K562 (cell line): Measurements from ENCODE around the gene CIAO1. TPM values are rescaled to one million over a fixed set of nuclear protein-coding genes. Genes with fewer than 3 reads are reported as not detected.

Source experiments
- ATAC-seq: fragments of 200-7000 bp; cut with Tn5 transposase; 3 replicates; pipeline ENCODE4 v1.9.1; 2020; ENCODE audit warnings: moderate library complexity
- BruUV-seq: library from RNA; stranded (reverse); fragments of 400-500 nt; replicated peaks from 2 replicates; lab custom pipeline; 2021; lab: Mats Ljungman, UMichigan
- CTCF ChIA-PET: fragments of 300-600 bp; formaldehyde crosslinking; extraction: SDS; loops from one replicate; lab custom pipeline; 2021; ENCODE audit warnings: low intra/inter-chr PET ratio; lab: Yijun Ruan, JAX
- POLR2A ChIA-PET: fragments of 300-600, 350-650 bp; sonication (Branson Sonifier 250); formaldehyde crosslinking; extraction: SDS; loops from one replicate; lab custom pipeline; 2021; ENCODE audit warnings: antibody characterized with exemption, inconsistent platforms; lab: Yijun Ruan, JAX
- DNase-seq, 4 experiments: peaks; one replicate each; pipeline versions ENCODE4 v3.0.0 to v3.0.0-alpha.2; 2011 to 2018; ENCODE audit warnings: low spot score in 3 of 4, mixed read lengths in 3 of 4; ENCODE audit errors: extremely low read depth in 1 of 4
- FAIRE-seq: peaks from 2 replicates; lab custom pipeline; 2011; peaks lifted over from hg19 to GRCh38; lab: Jason Lieb, UNC
- H2AFZ ChIP-seq: 2 replicates; pipeline ENCODE4 v1.6.0; 2011; ENCODE audit warnings: low read depth, low read length, control low read depth, inconsistent platforms
- H3K27ac ChIP-seq: fragments of 200-600 bp; 3 replicates; pipeline ENCODE4 v1.8.0; 2011; ENCODE audit warnings: low read depth, mild to moderate bottlenecking, control low read depth, inconsistent platforms, low read length, moderate library complexity, mixed read lengths; ENCODE audit errors: extremely low read depth
- H3K27me3 ChIP-seq, 2 experiments: fragments of 300-600 bp in 1 of 2; 2 replicates in 1 of 2; 3 replicates in 1 of 2; pipeline versions ENCODE4 v1.6.0 to v1.8.0; 2011; ENCODE audit warnings: inconsistent platforms in 2 of 2, low read length in 2 of 2, mild to moderate bottlenecking in 1 of 2, mixed read lengths in 1 of 2, moderate library complexity in 1 of 2; ENCODE audit not compliant: control insufficient read depth in 2 of 2, insufficient read depth in 2 of 2
- H3K36me3 ChIP-seq: fragments of 300-600 bp; 3 replicates; pipeline ENCODE4 v1.8.0; 2011; ENCODE audit warnings: mild to moderate bottlenecking, low read length, inconsistent platforms; ENCODE audit not compliant: control insufficient read depth, insufficient read depth
- H3K4me1 ChIP-seq, 2 experiments: fragments of 200-600 bp in 1 of 2; replicated peaks in 1 of 2; 2 replicates in 1 of 2; 3 replicates in 1 of 2; pipeline versions ENCODE4 v1.5.1 to v1.8.0; 2011; ENCODE audit warnings: inconsistent platforms in 2 of 2, low read length in 2 of 2, mild to moderate bottlenecking in 1 of 2, mixed read lengths in 1 of 2, moderate library complexity in 1 of 2; ENCODE audit not compliant: control insufficient read depth in 2 of 2, insufficient read depth in 2 of 2
- H3K4me2 ChIP-seq: 2 replicates; pipeline ENCODE4 v1.6.1; 2011; ENCODE audit warnings: low read length, control low read depth, inconsistent platforms, mixed read lengths; ENCODE audit not compliant: insufficient read depth
- H3K4me3 ChIP-seq: fragments of 200-600 bp; sonication (generic), shearing (Covaris generic); 2 replicates; pipeline ENCODE4 v1.5.1; 2016; ENCODE audit warnings: control low read depth, inconsistent platforms
- H3K79me2 ChIP-seq: fragments of 200-600 bp; 3 replicates; pipeline ENCODE4 v1.8.0; 2011; ENCODE audit warnings: low read length, inconsistent platforms; ENCODE audit not compliant: control insufficient read depth, insufficient read depth
- H3K9ac ChIP-seq, 2 experiments: 2 replicates each; pipeline versions ENCODE4 v1.6.0 to v1.6.1; 2011; ENCODE audit warnings: low read depth in 2 of 2, low read length in 2 of 2, control low read depth in 1 of 2, inconsistent platforms in 1 of 2, mild to moderate bottlenecking in 1 of 2, mixed read lengths in 1 of 2; ENCODE audit not compliant: insufficient read depth in 1 of 2
- H3K9me1 ChIP-seq: one replicate; pipeline ENCODE4 v1.6.0; 2011; ENCODE audit warnings: inconsistent platforms, mild to moderate bottlenecking, low read length, moderate library complexity; ENCODE audit not compliant: control insufficient read depth, insufficient read depth
- H3K9me3 ChIP-seq: replicated peaks from 2 replicates; pipeline ENCODE4 v1.5.1; 2011; ENCODE audit warnings: low read depth, low read length, inconsistent platforms; ENCODE audit not compliant: control insufficient read depth, insufficient read depth
- H4K20me1 ChIP-seq: replicated peaks from 2 replicates; pipeline ENCODE4 v1.6.1; 2011; ENCODE audit warnings: low read length, inconsistent platforms, mixed read lengths; ENCODE audit not compliant: control insufficient read depth, insufficient read depth
- CTCF ChIP-seq, 3 experiments: IDR thresholded peaks in 2 of 3; conservative IDR thresholded peaks in 1 of 3; 2 replicates each; pipeline ENCODE4 v1.5.1; 2011 to 2012; ENCODE audit warnings: low read length in 3 of 3, mild to moderate bottlenecking in 3 of 3, control low read depth in 2 of 3, improper control_type of control experiment in 1 of 3, inconsistent platforms in 1 of 3, low read depth in 1 of 3, mixed read lengths in 1 of 3, moderate library complexity in 1 of 3; ENCODE audit not compliant: insufficient read depth in 2 of 3
- HLTF ChIP-seq: fragments of 450-650 bp; IDR thresholded peaks from 2 replicates; pipeline ENCODE4 v1.6.1; 2016
- ZBTB11 ChIP-seq, 3 experiments: fragments of 200-800 bp in 1 of 3; fragments of 250-450 bp in 1 of 3; fragments of 450-650 bp in 1 of 3; sonication (Bioruptor Pico) in 1 of 3; sonication (Bioruptor generic) in 1 of 3; formaldehyde crosslinking in 1 of 3; IDR thresholded peaks; 2 replicates each; pipeline versions ENCODE4 v1.6.1 to v1.8.0; 2016 to 2022; ENCODE audit warnings: mild to moderate bottlenecking in 2 of 3, missing genetic modification characterization in 2 of 3, missing compliant biosample characterization in 1 of 3, moderate library complexity in 1 of 3
- ZNF316 ChIP-seq: fragments of 450-650 bp; IDR thresholded peaks from 2 replicates; pipeline ENCODE4 v1.6.1; 2016
- WGBS: fragments of 100-300 bp; shearing (Covaris generic); methylation state at CpG from one replicate; pipeline ENCODE4 v1.1.6; 2016; ENCODE audit warnings: low coverage, mixed read lengths; ENCODE audit not compliant: insufficient coverage; ENCODE audit errors: missing lambda C conversion rate; 5-methylcytosine and 5-hydroxymethylcytosine counted together
- in situ Hi-C: fragments of 300-500 bp; cut with MboI; formaldehyde crosslinking; loops from 4 replicates; pipeline ENCODE4 v1.15.0; 2018; ENCODE audit warnings: inconsistent platforms, mixed read lengths
- intact Hi-C: fragments of 100-400 bp; cut with micrococcal nuclease; formaldehyde crosslinking; loops from 2 replicates; pipeline ENCODE4 v1.14.2; 2022
- polyA plus RNA-seq, 8 experiments: library from polyadenylated mRNA; depleted of rRNA in 4 of 8; stranded (reverse) in 5 of 8; unstranded in 3 of 8; fragments of >200 nt; fragmentation: Nextera tagmentation in 2 of 8; fragmentation: Illumina TruSeq in 1 of 8; extraction: Ambion mirVana in 2 of 8; extraction: Trizol in 1 of 8; gene quantifications; 2 replicates each; pipeline versions ENCODE4 v1.2.1 to v1.2.3, GENCODE V29; 2011 to 2014; ENCODE audit warnings: inconsistent platforms in 1 of 8, missing spikeins in 1 of 8
- total RNA-seq, 7 experiments: library from RNA; depleted of rRNA in 6 of 7; stranded (reverse); fragments of >200 nt in 6 of 7; fragmentation: Illumina TruSeq in 2 of 7; extraction: Trizol in 2 of 7; gene quantifications; 2 replicates each; pipeline versions ENCODE4 v1.2.1 to v1.2.3, GENCODE V29; 2011 to 2021; ENCODE audit warnings: low replicate concordance in 1 of 7

CIAO1 gene
- total and polyA plus RNA-seq, 9 of the 15 experiments (the other 6 are each of a cell fraction or from before 2014, with no cell fraction given): 11.4 to 156 (median 92.8) TPM

- in situ Hi-C loops: no loop called here
- H3K4me1 ChIP-seq: no peaks in the 10 kb centered on the region
- intact Hi-C loops: no loop called here
- WGBS: 72% methylated on average over 6 of the region's 6 CpGs
- peaks cover 3% of the 10 kb centered on the region; the same call in 1 of the 3 replicates for H3K36me3 ChIP-seq
- no peaks in the 10 kb centered on the region for H3K79me2 ChIP-seq
- H3K9me3 ChIP-seq: no peaks in the 10 kb centered on the region
- H4K20me1 ChIP-seq: no peaks in the 10 kb centered on the region
- peaks cover 3% of the 10 kb centered on the region for H3K9me1 ChIP-seq
- TF ChIP-seq HLTF: no peak
- 0 out of 2 replicates have a peak, but pooled peaks have one; percentile 8 for TF ChIP-seq ZNF316
- no TSS peak for BruUV-seq
- no peak overlapping the region for H3K9ac ChIP-seq
- ATAC-seq (no peak), FAIRE-seq (no peak), DNase-seq (no peak)
- no peak overlapping the region for H2AFZ ChIP-seq
- POLR2A ChIA-PET: interaction anchor here (1.1 to 1.8 kb wide), 3 partner anchors 9 to 28 kb away, joined by 3 to 4 read pairs (median 3); no protein-coding TSS in a partner anchor
- no peak overlapping the region for H3K27ac ChIP-seq
- H3K27me3 ChIP-seq: no peaks in the 10 kb centered on the region
- H3K4me3 ChIP-seq: no peak overlapping the region
- CTCF ChIA-PET: no interaction called here
- H3K4me2 ChIP-seq: no peak overlapping the region
Measured at GRCh38 chr2:96233436-96233835, 32.6 kb upstream of the CIAO1 start.

GRCh38 chr2:96233880-96234316, 32.1 kb upstream of the CIAO1 start:
- ATAC-seq (peak; percentile 53), FAIRE-seq (no peak)
- peaks cover 3% of the 10 kb centered on the region for H3K9me1 ChIP-seq

More at GRCh38 chr2:96233880-96234316, 32.1 kb upstream of the CIAO1 start:
- Histone ChIP-seq H2AFZ (no peak overlapping the region), H3K27me3 (no peaks in the 10 kb centered on the region), H3K4me2 (no peak overlapping the region), H3K27ac (no peak overlapping the region), H3K36me3 (peaks cover 3% of the 10 kb centered on the region; the same call in 1 of the 3 replicates), H3K9ac (no peak overlapping the region; a peak in 1 of 4 replicates), H3K9me3 (no peaks in the 10 kb centered on the region), H3K4me3 (no peak overlapping the region), H3K4me1 (no peaks in the 10 kb centered on the region), H3K79me2 (no peaks in the 10 kb centered on the region), H4K20me1 (no peaks in the 10 kb centered on the region)
- in situ Hi-C loops: no loop called here
- DNase-seq: peak in 1 of 4 experiments; percentile 7
- CTCF ChIA-PET: no interaction called here
- no TSS peak for BruUV-seq
- intact Hi-C loops: no loop called here
- POLR2A ChIA-PET: interaction anchor here (0.8 to 1.8 kb wide), 4 partner anchors 9 to 27 kb away, joined by 3 to 7 read pairs (median 4); partner anchors contain the start of gene STARD7
- 68% methylated on average over 4 of the region's 4 CpGs for WGBS
- TF ChIP-seq ZBTB11 (CRISPR knock-in tag; IDR thresholded peaks at IDR 0.05): no peak
- TF ChIP-seq CTCF (IDR thresholded peaks at IDR 0.05 in 2 of 3, conservative IDR thresholded peaks at IDR 0.05 in 1 of 3; ENCODE audit: insufficient read depth in 2 of 3, low read depth in 1 of 3, low read length in 3 of 3): peak in 1 of 3 experiments; percentile 47; a peak in 2 of 6 replicates
